Uterus (tissue), 4 donors: ENCODE measurements around the gene FOCAD. TPM values are rescaled to one million over a fixed set of nuclear protein-coding genes. Genes with fewer than 3 reads are reported as not detected.

ENCODE experiments used
- DNase-seq, 2 donors: peaks; one replicate each; pipeline ENCODE4 v3.0.0-alpha.2; 2019 to 2020
- H3K27ac ChIP-seq, 2 donors: fragments of 200-600 bp; sonication (generic); 1 replicate in 1 of 2; 2 replicates in 1 of 2; pipeline ENCODE4 v1.5.1; 2016 to 2018
- H3K27me3 ChIP-seq, 2 donors: fragments of 200-600 bp; sonication (generic); one replicate each; pipeline ENCODE4 v1.5.1; 2018 to 2019; ENCODE audit warnings: control low read depth in 1 of 2
- H3K36me3 ChIP-seq, 2 donors: fragments of 200-600 bp; sonication (generic); one replicate each; pipeline ENCODE4 v1.5.1; 2019; ENCODE audit warnings: control low read depth in 1 of 2
- H3K4me1 ChIP-seq, 2 donors: fragments of 200-600 bp; sonication (generic); one replicate each; pipeline ENCODE4 v1.5.1; 2018 to 2019; ENCODE audit warnings: control low read depth in 1 of 2
- H3K4me3 ChIP-seq, 2 donors: fragments of 200-600 bp; sonication (generic); 1 replicate in 1 of 2; 2 replicates in 1 of 2; pipeline ENCODE4 v1.5.1; 2018 to 2019; ENCODE audit warnings: mild to moderate bottlenecking in 1 of 2
- H3K9me3 ChIP-seq, 2 donors: fragments of 200-600 bp; sonication (generic); one replicate each; pipeline ENCODE4 v1.5.1; 2019; ENCODE audit warnings: control low read depth in 1 of 2
- CTCF ChIP-seq, 4 experiments: fragments of 200-600 bp in 2 of 4; fragments of 450-650 bp in 2 of 4; sonication (generic) in 2 of 4; IDR thresholded peaks; one replicate each; pipeline ENCODE4 v1.5.1; 2016 to 2019; ENCODE audit warnings: antibody characterized with exemption in 4 of 4, mild to moderate bottlenecking in 2 of 4, moderate library complexity in 1 of 4
- POLR2A ChIP-seq, 2 donors: fragments of 450-650 bp; IDR thresholded peaks; one replicate each; pipeline ENCODE4 v1.6.1; 2016; ENCODE audit warnings: antibody characterized with exemption in 2 of 2, mild to moderate bottlenecking in 1 of 2, moderate library complexity in 1 of 2
- intact Hi-C: fragments of 100-400 bp; cut with DNase I; formaldehyde crosslinking; loops from one replicate; pipeline ENCODE4 v1.15.1; 2023; ENCODE audit warnings: low total_unique reads
- total RNA-seq, 4 donors: library from RNA; depleted of rRNA in 3 of 4; stranded (reverse); fragments of >200 nt in 3 of 4; gene quantifications; one replicate each; pipeline versions ENCODE4 v1.1.0 to v1.2.4, GENCODE V29; 2014 to 2023
- donor health status: DM: yes; HTN: yes; CAD: no.

FOCAD gene
- total RNA-seq, 4 donors from 2014 or later, result 24.1 to 86.5 (median 34.3) TPM

- no peaks in the 10 kb centered on the region for H3K9me3 ChIP-seq
- TF ChIP-seq POLR2A (IDR thresholded peaks at IDR 0.05) (no peak), CTCF (IDR thresholded peaks at IDR 0.05) (no peak)
- H3K4me3 ChIP-seq, result no peak overlapping the region
- no peaks in the 10 kb centered on the region for H3K27me3 ChIP-seq
- DNase-seq, result no peak
- H3K36me3 ChIP-seq, result no peaks in the 10 kb centered on the region
- intact Hi-C loops, result no loop called here
- no peaks in the 10 kb centered on the region for H3K4me1 ChIP-seq
- no peak overlapping the region for H3K27ac ChIP-seq
Measured at GRCh38 chr9:20930836-20931235, 246.8 kb downstream of the FOCAD start.

GRCh38 chr9:20940447-20941173 is 256.6 kb downstream of the FOCAD start:
- intact Hi-C loops, result loop anchor here (5.0 kb wide), 1 partner anchor 1013 kb away; no protein-coding TSS in a partner anchor

GRCh38 chr9:20941174-20941690 is 257.2 kb downstream of the FOCAD start:
- peak; percentile 25 to 60 for DNase-seq
- H3K4me3 ChIP-seq, result no peak overlapping the region
- intact Hi-C loops, result loop anchor here (5.0 kb wide), 1 partner anchor 1014 kb away; no protein-coding TSS in a partner anchor

More at GRCh38 chr9:20940447-20941173, 256.6 kb downstream of the FOCAD start:
- H3K4me3 ChIP-seq, result no peak overlapping the region
- no peak overlapping the region for H3K27ac ChIP-seq
- no peaks in the 10 kb centered on the region for H3K4me1 ChIP-seq
- DNase-seq, result no peak
- TF ChIP-seq CTCF (IDR thresholded peaks at IDR 0.05), result no peak
- no peaks in the 10 kb centered on the region for H3K9me3 ChIP-seq
- no peaks in the 10 kb centered on the region for H3K36me3 ChIP-seq
- H3K27me3 ChIP-seq, result no peaks in the 10 kb centered on the region

GRCh38 chr9:20944507-20944906 is 260.4 kb downstream of the FOCAD start:
- TF ChIP-seq CTCF (IDR thresholded peaks at IDR 0.05) (no peak), POLR2A (IDR thresholded peaks at IDR 0.05) (no peak)
- H3K4me3 ChIP-seq, result no peak overlapping the region
- no peaks in the 10 kb centered on the region for H3K9me3 ChIP-seq
- no peaks in the 10 kb centered on the region for H3K27me3 ChIP-seq
- no peaks in the 10 kb centered on the region for H3K36me3 ChIP-seq
- H3K27ac ChIP-seq, result no peak overlapping the region
- DNase-seq, result no peak
- intact Hi-C loops, result loop anchor here (5.0 kb wide), 1 partner anchor 1017 kb away; no protein-coding TSS in a partner anchor
- no peaks in the 10 kb centered on the region for H3K4me1 ChIP-seq

More at GRCh38 chr9:20941174-20941690, 257.2 kb downstream of the FOCAD start:
- Histone ChIP-seq H3K27ac (no peak overlapping the region), H3K9me3 (no peaks in the 10 kb centered on the region), H3K4me1 (no peaks in the 10 kb centered on the region), H3K36me3 (no peaks in the 10 kb centered on the region), H3K27me3 (no peaks in the 10 kb centered on the region)
- no peak for TF ChIP-seq POLR2A (IDR thresholded peaks at IDR 0.05)
- TF ChIP-seq CTCF (IDR thresholded peaks at IDR 0.05), result peak; percentile 77 to 86 (median 84)

GRCh38 chr9:20945269-20945668 is 261.2 kb downstream of the FOCAD start:
- TF ChIP-seq POLR2A (IDR thresholded peaks at IDR 0.05) (no peak), CTCF (IDR thresholded peaks at IDR 0.05) (no peak)
- DNase-seq, result no peak
- Histone ChIP-seq H3K27ac (no peak overlapping the region), H3K4me3 (no peak overlapping the region), H3K36me3 (no peaks in the 10 kb centered on the region), H3K27me3 (no peaks in the 10 kb centered on the region), H3K4me1 (no peaks in the 10 kb centered on the region), H3K9me3 (no peaks in the 10 kb centered on the region)
- intact Hi-C loops, result no loop called here
